ENCODE results near the gene PFN1. TPM values are rescaled to one million over a fixed set of nuclear protein-coding genes. Genes with fewer than 3 reads are reported as not detected.
A peak's percentile ranks its signal among the peaks of the same experiment; 100 is the strongest.

Gene PFN1
- total and polyA plus RNA-seq, 9 of the 15 experiments (the other 6 are each of a cell fraction or from before 2014, with no cell fraction given) = 60.5 to 1,479 (median 456) TPM

DNA sequence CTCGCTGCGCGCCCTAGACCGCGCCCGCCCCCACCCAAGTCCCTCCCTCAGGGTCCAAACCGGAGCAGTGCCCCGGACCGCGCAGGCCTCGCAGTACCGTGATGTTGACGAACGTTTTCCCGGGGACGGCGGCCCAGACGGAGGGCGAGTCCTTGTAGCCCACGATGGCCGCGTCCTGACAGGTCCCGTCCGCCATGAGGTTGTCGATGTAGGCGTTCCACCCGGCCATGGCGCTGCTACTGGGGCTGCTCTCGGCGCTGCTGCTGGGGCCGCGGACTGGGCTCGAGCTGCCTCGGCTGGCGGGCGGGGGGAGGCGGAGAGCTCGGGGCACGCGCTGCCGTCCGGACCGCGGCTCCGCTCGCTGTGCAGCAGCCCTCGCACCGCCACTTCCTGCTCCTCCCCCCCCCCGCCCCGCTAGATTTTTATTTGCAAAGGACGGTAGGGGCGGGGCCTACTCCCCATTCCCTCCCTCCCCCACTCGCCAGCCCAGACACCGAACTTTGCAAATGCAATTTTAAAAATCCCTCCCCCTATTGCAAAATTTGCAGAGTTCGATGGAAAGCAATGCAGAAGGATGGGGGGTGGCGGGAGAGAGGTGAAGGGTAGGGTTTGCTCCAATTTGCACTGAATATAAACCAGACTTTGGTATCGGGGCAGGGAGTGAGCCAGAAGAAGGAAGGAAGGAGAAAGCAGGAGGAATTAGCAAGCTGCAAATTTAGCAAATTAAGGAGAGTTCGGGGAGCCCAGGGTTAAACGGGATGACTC, at the start of gene PFN1 (continued):
- TF ChIP-seq PCBP1 (IDR thresholded peaks at IDR 0.05; ENCODE audit: low read depth, low read length, poor library complexity, severe bottlenecking) (peak; percentile 22), POLR2H (tag; IDR thresholded peaks at IDR 0.05; ENCODE audit: low read depth) (peak; percentile 65), POLR3A (IDR thresholded peaks at IDR 0.05; ENCODE audit: borderline replicate concordance, extremely low read depth, insufficient read depth, insufficient read length) (no peak), SMARCB1 (IDR thresholded peaks at IDR 0.05; ENCODE audit: insufficient read length, low read depth) (no peak), U2AF1 (optimal IDR thresholded peaks at IDR 0.05; ENCODE audit: low read depth, low read length) (peak; percentile 55), PYGO2 (tag; IDR thresholded peaks at IDR 0.05) (no peak), ETV1 (tag; conservative IDR thresholded peaks at IDR 0.05; ENCODE audit: low read depth) (no peak), IRF9 (tag; IDR thresholded peaks at IDR 0.05) (no peak), CBFA2T3 (IDR thresholded peaks at IDR 0.05) (no peak), TRIM25 (IDR thresholded peaks at IDR 0.05; ENCODE audit: borderline replicate concordance) (no peak), TFE3 (CRISPR knock-in tag; IDR thresholded peaks at IDR 0.05) (no peak)
- TF ChIP-seq, protein P1, sequence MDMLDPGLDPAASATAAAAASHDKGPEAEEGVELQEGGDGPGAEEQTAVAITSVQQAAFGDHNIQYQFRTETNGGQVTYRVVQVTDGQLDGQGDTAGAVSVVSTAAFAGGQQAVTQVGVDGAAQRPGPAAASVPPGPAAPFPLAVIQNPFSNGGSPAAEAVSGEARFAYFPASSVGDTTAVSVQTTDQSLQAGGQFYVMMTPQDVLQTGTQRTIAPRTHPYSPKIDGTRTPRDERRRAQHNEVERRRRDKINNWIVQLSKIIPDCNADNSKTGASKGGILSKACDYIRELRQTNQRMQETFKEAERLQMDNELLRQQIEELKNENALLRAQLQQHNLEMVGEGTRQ (CRISPR knock-in tag; IDR thresholded peaks at IDR 0.05) = no peak
- TF ChIP-seq, protein P2, sequence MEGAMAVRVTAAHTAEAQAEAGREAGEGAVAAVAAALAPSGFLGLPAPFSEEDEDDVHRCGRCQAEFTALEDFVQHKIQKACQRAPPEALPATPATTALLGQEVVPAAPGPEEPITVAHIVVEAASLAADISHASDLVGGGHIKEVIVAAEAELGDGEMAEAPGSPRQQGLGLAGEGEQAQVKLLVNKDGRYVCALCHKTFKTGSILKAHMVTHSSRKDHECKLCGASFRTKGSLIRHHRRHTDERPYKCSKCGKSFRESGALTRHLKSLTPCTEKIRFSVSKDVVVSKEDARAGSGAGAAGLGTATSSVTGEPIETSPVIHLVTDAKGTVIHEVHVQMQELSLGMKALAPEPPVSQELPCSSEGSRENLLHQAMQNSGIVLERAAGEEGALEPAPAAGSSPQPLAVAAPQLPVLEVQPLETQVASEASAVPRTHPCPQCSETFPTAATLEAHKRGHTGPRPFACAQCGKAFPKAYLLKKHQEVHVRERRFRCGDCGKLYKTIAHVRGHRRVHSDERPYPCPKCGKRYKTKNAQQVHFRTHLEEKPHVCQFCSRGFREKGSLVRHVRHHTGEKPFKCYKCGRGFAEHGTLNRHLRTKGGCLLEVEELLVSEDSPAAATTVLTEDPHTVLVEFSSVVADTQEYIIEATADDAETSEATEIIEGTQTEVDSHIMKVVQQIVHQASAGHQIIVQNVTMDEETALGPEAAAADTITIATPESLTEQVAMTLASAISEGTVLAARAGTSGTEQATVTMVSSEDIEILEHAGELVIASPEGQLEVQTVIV (CRISPR knock-in tag; IDR thresholded peaks at IDR 0.05; ENCODE audit: borderline replicate concordance) = no peak
- TF ChIP-seq, protein P3, sequence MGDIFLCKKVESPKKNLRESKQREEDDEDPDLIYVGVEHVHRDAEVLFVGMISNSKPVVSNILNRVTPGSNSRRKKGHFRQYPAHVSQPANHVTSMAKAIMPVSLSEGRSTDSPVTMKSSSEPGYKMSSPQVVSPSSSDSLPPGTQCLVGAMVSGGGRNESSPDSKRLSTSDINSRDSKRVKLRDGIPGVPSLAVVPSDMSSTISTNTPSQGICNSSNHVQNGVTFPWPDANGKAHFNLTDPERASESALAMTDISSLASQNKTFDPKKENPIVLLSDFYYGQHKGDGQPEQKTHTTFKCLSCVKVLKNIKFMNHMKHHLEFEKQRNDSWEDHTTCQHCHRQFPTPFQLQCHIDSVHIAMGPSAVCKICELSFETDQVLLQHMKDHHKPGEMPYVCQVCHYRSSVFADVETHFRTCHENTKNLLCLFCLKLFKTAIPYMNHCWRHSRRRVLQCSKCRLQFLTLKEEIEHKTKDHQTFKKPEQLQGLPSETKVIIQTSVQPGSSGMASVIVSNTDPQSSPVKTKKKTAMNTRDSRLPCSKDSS (IDR thresholded peaks at IDR 0.05; ENCODE audit: low read depth, partially characterized antibody) = no peak
- TF ChIP-seq, protein P4, sequence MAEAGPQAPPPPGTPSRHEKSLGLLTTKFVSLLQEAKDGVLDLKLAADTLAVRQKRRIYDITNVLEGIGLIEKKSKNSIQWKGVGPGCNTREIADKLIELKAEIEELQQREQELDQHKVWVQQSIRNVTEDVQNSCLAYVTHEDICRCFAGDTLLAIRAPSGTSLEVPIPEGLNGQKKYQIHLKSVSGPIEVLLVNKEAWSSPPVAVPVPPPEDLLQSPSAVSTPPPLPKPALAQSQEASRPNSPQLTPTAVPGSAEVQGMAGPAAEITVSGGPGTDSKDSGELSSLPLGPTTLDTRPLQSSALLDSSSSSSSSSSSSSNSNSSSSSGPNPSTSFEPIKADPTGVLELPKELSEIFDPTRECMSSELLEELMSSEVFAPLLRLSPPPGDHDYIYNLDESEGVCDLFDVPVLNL (CRISPR knock-in tag; IDR thresholded peaks at IDR 0.05; ENCODE audit: low read depth) = no peak
